PC-9 (cell line): ENCODE measurements around the gene WNK2.

ENCODE experiments used
- EZH2 ChIP-seq: fragments of 200-600 bp; sonication (generic); IDR thresholded peaks from 2 replicates; pipeline ENCODE4 v1.8.0; 2017; ENCODE audit warnings: antibody characterized with exemption, low read depth
- TF ChIP-seq, protein P1 (sequence below): fragments of 200-600 bp; sonication (generic); conservative IDR thresholded peaks from 2 replicates; pipeline ENCODE4 v1.6.1; 2017; ENCODE audit warnings: mixed run types, antibody characterized with exemption, mild to moderate bottlenecking, moderate library complexity

DNA sequence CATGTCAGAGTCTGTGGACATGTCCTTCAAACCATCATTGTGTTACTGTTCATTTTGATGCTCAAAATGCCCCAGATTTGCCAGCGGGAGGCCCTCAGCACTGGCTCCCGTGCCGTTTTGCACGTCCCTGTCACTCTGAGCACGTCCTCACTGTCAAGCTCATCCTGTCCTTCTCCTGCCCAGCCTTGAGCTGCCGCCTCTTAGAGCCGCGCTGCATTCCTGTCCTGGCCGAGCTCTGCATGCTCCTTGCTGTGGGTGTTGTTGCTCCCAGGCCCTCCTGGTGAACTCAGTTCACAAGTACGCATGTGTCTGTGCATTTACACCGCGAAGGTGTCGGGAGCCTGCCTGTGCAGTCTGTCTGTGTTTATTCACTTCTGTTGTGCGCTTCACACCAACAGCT, 62.2 kb downstream of the WNK2 start:
- TF ChIP-seq, protein P1, sequence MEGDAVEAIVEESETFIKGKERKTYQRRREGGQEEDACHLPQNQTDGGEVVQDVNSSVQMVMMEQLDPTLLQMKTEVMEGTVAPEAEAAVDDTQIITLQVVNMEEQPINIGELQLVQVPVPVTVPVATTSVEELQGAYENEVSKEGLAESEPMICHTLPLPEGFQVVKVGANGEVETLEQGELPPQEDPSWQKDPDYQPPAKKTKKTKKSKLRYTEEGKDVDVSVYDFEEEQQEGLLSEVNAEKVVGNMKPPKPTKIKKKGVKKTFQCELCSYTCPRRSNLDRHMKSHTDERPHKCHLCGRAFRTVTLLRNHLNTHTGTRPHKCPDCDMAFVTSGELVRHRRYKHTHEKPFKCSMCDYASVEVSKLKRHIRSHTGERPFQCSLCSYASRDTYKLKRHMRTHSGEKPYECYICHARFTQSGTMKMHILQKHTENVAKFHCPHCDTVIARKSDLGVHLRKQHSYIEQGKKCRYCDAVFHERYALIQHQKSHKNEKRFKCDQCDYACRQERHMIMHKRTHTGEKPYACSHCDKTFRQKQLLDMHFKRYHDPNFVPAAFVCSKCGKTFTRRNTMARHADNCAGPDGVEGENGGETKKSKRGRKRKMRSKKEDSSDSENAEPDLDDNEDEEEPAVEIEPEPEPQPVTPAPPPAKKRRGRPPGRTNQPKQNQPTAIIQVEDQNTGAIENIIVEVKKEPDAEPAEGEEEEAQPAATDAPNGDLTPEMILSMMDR, result no peak
- TF ChIP-seq EZH2, result no peak
